Colonic mucosa (tissue), 4 donors: ENCODE results near the gene UTP3. TPM values are rescaled to one million over a fixed set of nuclear protein-coding genes. Genes with fewer than 3 reads are reported as not detected.
"Not testable (repeated sequence)": the region's sequence is repeated elsewhere in the genome, so short reads cannot be mapped to it uniquely, and the experiment has no call there.

Source experiments
- DNase-seq: peaks from one replicate; pipeline ENCODE4 v3.0.0-alpha.2; 2020
- H3K27ac ChIP-seq: fragments of 200-600 bp; one replicate; pipeline ENCODE4 v1.8.0; 2021
- H3K27me3 ChIP-seq: fragments of 200-600 bp; one replicate; pipeline ENCODE4 v1.8.0; 2021
- H3K36me3 ChIP-seq: fragments of 200-600 bp; one replicate; pipeline ENCODE4 v1.8.0; 2021
- H3K4me1 ChIP-seq: fragments of 200-600 bp; one replicate; pipeline ENCODE4 v1.8.0; 2021; ENCODE audit warnings: mild to moderate bottlenecking
- H3K4me3 ChIP-seq: fragments of 200-600 bp; one replicate; pipeline ENCODE4 v1.8.0; 2021
- H3K9ac ChIP-seq, 2 donors: one replicate each; pipeline ENCODE4 v1.7.0; 2013; ENCODE audit warnings: control low read depth in 2 of 2, low read depth in 2 of 2, low read length in 2 of 2
- H3K9me3 ChIP-seq: fragments of 200-600 bp; one replicate; pipeline ENCODE4 v1.8.0; 2021
- intact Hi-C: fragments of 100-400 bp; cut with DNase I; formaldehyde crosslinking; loops from one replicate; pipeline ENCODE4 v1.14.1; 2022
- total RNA-seq, 2 donors: library from RNA; stranded (reverse); fragmentation: NEBNext Ultra II Directional in 1 of 2; extraction: Animal tissue kit (Norgen Biotek cat#: 25700) in 1 of 2; gene quantifications; one replicate each; pipeline ENCODE4 v1.2.1, GENCODE V29; 2021
- TF ChIP-seq, protein P1 (sequence below): fragments of 200-600 bp; IDR thresholded peaks from one replicate; pipeline ENCODE4 v1.8.0; 2022; ENCODE audit warnings: antibody characterized with exemption, mild to moderate bottlenecking
- donor health status: healthy.
- donor health status: DM: no; HTN: no; CAD: no.
- donor health status: DM: no; HTN: no; CAD: no.

Gene UTP3
- total RNA-seq: 10 to 100 TPM; 20.0 to 22.8 TPM

GRCh38 chr4:70687821-70688794, at the start of gene UTP3:
TSS of gene UTP3 (plus strand) at chr4:70688532. CDS start at chr4:70688678, 146 bp downstream.
- Histone ChIP-seq H3K27me3 (no peaks in the 10 kb centered on the region), H3K4me3 (peak within 1 kb of the TSS; percentile 82), H3K36me3 (no peaks in the 10 kb centered on the region), H3K4me1 (peaks cover 14% of the 10 kb centered on the region), H3K9ac (peak within 1 kb of the TSS; percentile 91 to 97), H3K9me3 (no peaks in the 10 kb centered on the region), H3K27ac (peak within 1 kb of the TSS; percentile 94)
- intact Hi-C loops: no loop called here
- DNase-seq: peak; percentile 96
- TF ChIP-seq, protein P1, sequence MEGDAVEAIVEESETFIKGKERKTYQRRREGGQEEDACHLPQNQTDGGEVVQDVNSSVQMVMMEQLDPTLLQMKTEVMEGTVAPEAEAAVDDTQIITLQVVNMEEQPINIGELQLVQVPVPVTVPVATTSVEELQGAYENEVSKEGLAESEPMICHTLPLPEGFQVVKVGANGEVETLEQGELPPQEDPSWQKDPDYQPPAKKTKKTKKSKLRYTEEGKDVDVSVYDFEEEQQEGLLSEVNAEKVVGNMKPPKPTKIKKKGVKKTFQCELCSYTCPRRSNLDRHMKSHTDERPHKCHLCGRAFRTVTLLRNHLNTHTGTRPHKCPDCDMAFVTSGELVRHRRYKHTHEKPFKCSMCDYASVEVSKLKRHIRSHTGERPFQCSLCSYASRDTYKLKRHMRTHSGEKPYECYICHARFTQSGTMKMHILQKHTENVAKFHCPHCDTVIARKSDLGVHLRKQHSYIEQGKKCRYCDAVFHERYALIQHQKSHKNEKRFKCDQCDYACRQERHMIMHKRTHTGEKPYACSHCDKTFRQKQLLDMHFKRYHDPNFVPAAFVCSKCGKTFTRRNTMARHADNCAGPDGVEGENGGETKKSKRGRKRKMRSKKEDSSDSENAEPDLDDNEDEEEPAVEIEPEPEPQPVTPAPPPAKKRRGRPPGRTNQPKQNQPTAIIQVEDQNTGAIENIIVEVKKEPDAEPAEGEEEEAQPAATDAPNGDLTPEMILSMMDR: peak; percentile 97

DNA sequence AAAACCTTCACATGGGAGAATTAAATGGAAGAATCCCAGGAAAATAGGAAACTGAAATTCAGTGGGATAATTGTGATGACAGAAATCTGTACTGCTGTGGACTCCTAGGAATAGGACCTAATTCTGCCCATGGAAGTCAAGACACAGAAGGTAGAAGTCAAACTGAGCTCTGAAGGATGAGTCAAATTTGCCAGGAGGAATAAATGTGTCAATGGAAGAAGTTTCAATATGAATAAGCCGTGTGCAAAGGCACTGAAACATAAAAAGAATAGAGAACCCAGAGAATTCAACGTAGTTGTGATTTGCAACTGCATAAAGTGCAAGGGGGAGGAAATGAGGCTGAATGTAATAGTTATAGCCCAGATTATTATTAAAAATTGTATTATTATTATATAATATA, 48.1 kb upstream of the UTP3 start:
- Histone ChIP-seq H3K9ac (no peak overlapping the region), H3K27me3 (no peaks in the 10 kb centered on the region), H3K4me1 (no peaks in the 10 kb centered on the region), H3K36me3 (no peaks in the 10 kb centered on the region), H3K9me3 (no peaks in the 10 kb centered on the region), H3K4me3 (no peak overlapping the region), H3K27ac (no peak overlapping the region)
- DNase-seq: no peak
- intact Hi-C loops: no loop called here
- TF ChIP-seq, protein P1: no peak

GRCh38 chr4:70650741-70651140, 37.6 kb upstream of the UTP3 start:
- not testable (repeated sequence) for H3K4me1 ChIP-seq, H3K4me3 ChIP-seq, H3K9me3 ChIP-seq, H3K27ac ChIP-seq, H3K27me3 ChIP-seq, DNase-seq, H3K9ac ChIP-seq, H3K36me3 ChIP-seq
- intact Hi-C loops: loop anchor here (5.0 kb wide), 2 partner anchors 357 to 1062 kb away; no protein-coding TSS in a partner anchor

- Histone ChIP-seq H3K27me3 (no peaks in the 10 kb centered on the region), H3K27ac (no peak overlapping the region), H3K9ac (no peak overlapping the region), H3K4me3 (no peak overlapping the region), H3K4me1 (no peaks in the 10 kb centered on the region), H3K9me3 (no peaks in the 10 kb centered on the region), H3K36me3 (no peaks in the 10 kb centered on the region)
- intact Hi-C loops: loop anchor here (5.0 kb wide), 2 partner anchors 355 to 1060 kb away; no protein-coding TSS in a partner anchor
- TF ChIP-seq, protein P1: peak; percentile 49
- DNase-seq: no peak
Observed at GRCh38 chr4:70651864-70652506, 36.3 kb upstream of the UTP3 start.

DNA sequence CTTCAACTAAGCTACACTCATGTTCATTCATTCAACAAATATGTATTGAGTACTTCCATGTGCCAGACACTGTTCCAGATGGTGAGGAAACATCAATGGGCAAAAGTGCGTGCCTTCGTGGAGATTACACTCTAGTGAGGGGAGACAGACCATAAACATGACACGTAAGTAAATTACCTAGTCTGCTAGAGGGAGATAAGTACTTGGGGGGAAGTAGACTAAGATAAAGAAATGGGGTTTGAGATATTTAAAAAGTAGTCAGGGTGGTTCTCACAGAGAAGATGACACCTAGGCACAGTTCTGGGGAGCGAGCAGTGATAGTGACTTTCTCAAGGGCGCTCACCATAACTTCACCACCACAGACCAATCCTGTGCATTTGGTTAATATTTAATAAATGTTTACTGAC, 33.7 kb upstream of the UTP3 start:
- intact Hi-C loops: loop anchor here (5.0 kb wide), 2 partner anchors 353 to 1058 kb away; no protein-coding TSS in a partner anchor
- Histone ChIP-seq H3K9ac (no peak overlapping the region), H3K4me3 (no peak overlapping the region), H3K36me3 (no peaks in the 10 kb centered on the region), H3K4me1 (no peaks in the 10 kb centered on the region), H3K27ac (no peak overlapping the region), H3K27me3 (no peaks in the 10 kb centered on the region), H3K9me3 (no peaks in the 10 kb centered on the region)
- TF ChIP-seq, protein P1: no peak
- no peak for DNase-seq
